ENCODE measurements around the gene SGPP2.
A peak's percentile ranks its signal among the peaks of the same experiment; 100 is the strongest.

SGPP2 gene

DNA sequence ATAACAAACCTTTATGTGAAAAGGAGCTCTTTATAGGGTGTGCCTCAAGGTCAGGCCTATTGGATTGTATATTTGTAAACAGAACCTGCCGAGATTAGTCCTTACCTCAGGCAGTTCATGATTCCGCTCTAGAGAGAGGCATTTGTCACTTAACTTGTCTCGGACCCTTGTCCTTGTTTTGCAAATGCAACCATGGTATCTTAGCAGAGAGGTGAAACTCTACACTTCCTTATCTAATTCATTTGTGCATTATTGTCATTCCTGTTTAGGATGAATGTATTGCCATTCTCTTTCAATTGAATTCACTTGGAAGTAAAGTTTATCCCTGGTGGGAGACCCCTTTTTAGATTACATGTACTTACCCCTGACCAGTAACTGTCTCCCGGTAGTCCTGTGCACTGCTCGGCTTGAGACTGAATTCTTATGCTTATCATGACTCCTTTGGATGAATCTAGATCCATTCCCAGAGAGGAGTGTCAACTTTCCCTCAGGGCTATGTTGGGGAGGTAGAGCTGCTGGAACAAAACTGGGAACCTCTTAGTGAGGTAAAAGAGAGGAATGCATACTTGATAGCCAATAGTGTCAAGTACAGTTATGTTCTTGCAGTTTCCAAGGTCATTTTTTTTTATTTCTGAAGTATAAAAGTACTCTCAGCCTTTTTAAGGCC lies 46.6 kb downstream of the SGPP2 start:
- no peak for DNase-seq (ENCODE audit: low spot score)

DNA sequence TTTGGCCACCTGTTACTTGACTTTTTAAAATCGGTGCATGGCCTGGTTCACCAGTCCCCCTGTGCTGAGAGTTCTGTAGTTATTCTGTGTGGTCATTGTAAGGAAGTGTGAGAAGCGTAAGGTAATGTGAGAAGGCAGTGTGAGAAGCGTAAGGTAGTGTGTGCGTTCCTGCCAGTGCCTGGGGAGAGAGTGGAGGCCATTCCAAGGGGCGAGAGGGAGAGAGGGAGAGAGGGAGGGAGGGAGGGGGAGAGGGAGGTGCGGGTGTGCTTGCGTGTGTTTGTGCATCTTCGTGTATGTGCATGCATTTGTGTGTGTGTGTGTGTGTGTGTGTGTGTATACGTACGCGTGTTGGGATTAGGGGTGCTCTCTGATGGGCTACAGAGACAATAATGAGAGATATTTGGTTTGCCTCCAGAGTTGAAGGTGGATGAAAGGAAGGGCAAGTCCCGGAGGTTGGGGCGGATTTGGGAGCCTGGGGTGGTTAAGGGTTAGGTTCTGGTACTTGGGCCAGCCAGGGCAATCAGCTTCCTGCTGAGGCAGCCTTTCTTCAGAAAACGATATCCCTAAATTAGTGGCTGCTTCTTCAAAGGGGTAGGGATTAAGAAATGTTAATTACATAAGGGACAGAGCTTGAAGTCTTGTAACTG lies 53.7 kb downstream of the SGPP2 start:
- no peak for DNase-seq (ENCODE audit: low spot score)

DNA sequence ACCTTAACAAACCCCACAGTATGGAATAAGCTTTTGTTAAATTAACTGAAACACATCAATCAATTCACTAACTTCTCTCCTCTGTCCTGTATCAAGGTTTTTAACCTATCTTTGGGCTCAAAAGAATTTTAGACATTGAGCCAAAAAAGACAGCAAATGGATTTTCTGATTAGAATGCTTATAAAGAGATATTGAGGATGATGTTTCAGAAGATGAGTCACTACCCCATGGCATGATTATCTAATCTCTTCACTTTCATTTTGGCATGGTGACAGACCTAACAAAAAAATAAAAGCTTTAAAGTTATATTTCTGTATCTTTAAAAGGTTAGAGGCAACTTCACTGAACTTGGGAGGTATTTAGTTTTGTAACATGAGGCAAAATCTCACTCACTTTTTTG lies 55.5 kb downstream of the SGPP2 start:
- no peak for DNase-seq (ENCODE audit: low spot score)

DNA sequence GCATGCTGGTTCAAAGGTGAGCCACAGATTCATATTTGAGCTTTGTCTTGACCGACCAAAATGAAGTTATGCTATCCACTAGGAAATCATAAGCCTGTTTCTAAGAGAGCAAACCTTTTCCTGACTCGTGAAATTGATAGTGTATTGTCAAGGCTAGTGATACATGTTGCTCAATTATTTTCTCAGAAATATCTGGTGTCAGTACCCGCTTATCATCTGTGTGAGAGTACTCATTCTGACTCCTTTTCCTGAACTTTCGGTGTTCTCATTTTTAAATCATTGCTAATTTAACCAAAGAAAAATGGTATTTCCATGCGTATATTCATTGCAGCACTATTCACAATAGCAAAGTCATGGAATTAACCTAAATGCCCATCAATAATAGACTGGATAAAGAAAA lies 56.2 kb downstream of the SGPP2 start:
- no peak for DNase-seq (ENCODE audit: low spot score)

DNA sequence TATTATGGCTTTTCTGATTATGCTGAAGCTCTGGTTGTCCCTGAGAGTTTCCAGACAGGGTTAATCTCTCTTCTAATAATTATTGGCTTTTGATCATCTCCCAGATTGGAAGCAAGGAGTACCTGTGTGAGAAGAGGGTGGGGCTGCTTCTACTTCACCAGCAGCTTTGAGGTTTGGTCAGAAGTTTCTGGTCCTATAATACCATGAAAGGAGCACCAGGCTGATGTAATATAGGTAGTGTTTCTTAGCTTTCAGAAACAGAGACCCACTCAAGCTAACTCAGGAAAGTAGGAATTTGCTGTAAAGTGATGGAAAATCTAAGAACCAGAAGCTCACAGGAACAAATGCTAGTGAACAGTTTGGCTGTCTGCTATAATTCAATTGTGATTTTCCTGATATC lies 57.6 kb downstream of the SGPP2 start:
- DNase-seq (ENCODE audit: low spot score) = no peak

DNA sequence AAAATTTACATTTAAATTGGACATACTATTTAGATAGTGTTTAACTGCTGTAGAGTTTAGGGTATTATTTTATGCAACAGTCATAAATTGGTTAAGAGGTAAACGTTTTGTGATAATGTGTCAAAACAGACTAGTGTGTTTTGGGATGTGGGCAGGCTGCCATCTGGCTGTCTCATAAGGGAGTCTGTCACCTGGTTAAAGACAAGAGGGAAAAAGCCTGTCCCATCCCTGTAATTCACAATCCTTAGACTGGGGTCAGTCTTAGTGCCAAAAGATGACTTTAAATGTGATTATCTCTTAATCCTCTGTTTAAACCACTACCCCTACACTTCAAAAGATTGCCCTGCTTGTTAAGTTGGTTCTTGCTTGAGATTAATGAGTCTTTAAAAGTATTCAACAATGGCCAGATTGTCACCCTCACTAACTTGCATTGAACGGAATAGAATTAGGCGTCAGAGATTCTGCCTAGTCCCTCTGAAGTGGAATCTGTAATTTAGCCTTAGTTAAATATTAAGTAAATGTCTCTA lies 59.2 kb downstream of the SGPP2 start:
- peak; percentile 19 for DNase-seq (ENCODE audit: low spot score)

DNA sequence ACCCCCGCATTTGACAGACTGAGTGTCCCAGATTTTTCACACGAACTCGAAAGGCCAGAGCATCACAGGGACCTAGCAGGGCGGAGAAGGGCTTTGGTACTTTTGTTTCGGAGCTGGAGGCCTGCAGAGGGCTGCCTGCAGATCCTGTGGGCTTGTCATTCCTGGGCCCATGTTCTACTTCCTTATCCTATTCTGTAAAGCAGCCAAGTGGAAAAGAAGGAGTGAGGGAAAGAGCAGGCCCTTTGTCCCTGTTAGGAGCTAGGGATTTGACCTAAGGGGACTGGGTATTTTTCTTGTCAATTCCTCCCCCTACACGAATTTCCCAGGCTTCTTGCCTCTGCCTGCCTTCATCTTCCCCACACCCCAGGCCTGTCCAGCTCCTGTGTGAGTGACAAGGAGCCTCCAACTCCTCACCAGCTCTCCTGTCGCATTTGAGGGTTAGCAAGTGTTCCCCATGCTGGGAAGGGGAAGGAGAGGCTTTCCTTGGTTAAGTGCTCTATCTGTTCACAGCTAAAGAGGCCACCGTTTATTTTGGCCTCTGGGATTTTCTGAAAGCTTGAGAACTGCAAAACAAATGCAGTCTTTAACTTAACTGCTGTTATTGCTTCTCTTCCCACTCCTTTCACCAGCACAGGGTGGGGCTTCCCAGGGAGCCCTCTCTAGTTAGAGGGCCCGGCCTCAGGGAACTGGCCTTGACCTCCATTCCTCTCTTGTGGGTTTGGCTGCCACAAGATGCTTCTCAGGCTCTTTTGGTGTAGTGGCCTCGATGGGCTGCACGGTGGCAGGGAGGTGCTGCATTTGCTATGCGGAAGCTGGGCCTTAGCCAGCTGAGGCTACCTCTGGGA lies 61.2 kb downstream of the SGPP2 start:
- no peak for DNase-seq (ENCODE audit: low spot score)

DNA sequence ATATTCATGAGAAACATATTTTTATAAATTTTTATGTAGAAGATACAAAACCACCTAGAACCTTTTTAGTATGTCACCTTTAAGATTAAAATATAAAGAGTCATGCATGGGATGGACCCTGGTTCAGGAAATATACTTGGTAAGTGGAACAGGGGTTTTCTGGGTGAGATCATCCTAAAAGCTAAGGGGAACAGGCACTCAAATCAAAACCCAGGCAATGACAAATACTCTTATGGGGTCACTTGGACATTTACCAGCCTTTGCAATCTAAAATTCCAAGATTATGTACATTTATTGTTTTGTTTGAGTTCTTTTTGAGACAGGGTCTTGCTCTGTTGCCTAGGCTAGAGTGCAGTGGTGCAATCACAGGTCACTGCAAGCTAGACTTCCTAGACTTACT lies 65.8 kb downstream of the SGPP2 start:
- DNase-seq (ENCODE audit: low spot score) = no peak

DNA sequence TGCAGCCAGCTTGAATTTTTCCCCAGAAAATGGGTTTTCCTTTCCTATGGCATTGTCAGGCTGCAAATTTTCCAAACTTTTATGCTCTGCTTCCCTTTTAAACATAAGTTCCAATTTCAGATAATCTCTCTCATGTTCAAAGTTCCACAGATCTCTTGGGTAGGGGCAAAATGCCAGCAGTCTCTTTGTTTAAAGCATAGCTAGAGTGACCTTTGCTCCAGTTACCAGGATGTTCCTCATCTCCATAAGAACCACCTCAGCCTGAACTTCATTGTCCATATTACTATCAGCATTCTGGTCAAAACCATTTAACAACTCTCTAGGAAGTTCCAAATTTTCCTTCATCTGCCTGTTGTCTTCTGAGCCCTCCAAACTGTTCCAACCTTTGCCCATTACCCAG lies 68.3 kb downstream of the SGPP2 start:
- DNase-seq (ENCODE audit: low spot score) = peak; percentile 38

DNA sequence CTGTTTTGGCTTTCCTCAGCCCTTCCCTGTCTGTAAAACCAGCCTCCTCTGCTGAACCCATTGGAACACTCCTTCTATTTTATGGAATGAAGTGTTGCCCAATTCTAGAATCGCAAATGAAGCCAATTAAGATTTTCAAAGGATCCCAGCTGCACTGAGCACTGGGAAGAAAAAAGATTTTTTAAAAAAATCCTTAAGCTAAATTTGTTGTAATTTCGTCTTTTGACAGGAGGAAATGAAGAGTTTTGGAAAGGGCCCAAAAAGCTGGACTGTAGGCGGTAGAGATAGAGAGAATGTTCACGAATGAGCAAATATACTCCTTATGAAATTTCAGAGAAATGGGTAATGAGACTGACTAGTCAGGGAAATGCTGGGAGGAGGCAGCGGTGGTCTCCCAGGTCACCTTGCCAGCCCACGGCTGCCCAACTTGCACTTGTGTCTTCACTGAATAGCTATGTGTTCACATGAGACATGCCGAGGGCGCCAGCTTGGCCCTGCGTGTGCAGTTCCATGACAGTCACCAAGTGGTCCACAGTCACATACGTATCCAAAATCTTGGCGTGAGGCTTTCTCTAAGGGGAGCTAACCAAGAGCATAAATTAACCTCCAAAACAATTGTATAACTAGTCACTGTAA lies 69.9 kb downstream of the SGPP2 start:
- no peak for DNase-seq (ENCODE audit: low spot score)

DNA sequence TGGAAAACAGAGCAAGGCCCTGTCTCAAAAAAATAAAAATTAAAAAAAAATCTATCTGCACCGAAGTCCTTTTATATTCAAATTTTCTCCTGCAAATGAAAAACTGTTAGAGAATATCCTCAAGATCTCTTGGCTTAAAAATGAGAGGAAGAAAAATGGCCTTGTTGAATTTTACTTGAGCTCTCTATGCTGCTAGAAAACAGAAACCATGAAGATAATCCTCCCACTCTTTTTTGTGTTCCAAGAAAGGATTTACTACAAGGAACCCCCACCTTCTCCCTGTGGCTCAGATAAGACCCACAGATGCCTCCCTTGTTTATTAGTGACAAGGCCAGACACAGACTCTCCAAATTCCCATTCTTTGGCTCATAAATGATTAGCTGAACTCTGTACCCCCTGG lies 71.0 kb downstream of the SGPP2 start:
- no peak for DNase-seq (ENCODE audit: low spot score)

DNA sequence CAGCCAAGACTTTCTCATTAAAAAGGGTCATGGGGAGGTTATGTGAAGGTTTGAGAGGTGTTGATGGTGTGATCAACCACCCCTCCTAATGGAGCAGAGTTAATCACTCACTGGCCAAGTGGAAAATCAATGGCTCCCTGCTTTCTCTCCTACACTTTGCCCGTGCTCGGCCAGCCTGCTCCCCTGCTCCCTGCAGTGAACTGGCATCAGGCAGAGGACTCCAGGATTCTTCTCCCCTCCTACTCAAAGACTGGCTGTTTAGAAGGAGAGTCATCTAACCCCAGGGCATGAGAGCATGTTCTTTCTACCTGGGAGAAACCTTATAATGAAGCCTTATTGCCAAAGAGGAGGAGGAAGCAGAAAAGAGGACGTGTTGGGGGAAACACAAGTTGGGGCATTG lies 74.9 kb downstream of the SGPP2 start:
- DNase-seq (ENCODE audit: low spot score) = no peak

DNA sequence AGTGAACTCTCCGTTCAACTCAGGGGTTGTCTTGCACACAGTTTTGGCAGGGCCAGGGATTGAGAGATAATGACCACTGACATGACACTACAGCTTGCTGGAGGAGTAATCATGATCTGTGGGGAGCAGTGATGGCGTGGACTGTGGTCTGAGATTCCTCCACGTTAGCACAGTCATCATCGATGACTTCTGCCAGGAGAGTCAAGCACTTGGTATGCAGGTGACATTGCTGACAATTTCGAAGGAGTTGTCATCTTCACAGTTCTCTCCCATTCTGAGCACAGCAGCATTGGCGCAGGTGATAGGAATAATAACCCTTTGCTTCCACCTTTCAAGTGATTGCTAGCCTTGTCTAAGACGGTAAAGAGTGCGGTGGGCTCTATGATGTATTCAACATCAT lies 79.8 kb downstream of the SGPP2 start:
- DNase-seq (ENCODE audit: low spot score) = no peak

DNA sequence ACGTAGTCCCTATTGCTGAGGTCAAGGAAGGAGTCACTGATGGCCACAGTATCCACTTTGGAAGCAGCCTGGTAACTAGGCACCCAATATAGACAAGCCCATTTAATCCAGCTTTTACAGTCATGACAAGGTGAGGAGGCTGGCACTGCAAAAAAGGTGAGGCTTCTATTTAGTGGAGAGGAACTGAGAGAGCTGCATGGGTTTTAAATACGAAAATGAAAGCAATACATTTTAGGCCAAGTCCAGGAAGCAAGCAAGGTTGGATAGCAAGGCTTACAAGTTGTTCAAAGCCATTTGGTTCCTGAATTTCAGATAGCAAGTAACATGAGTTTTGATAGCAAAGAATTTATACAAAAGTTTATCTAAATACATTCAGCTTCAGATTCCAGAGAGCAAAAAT lies 80.4 kb downstream of the SGPP2 start:
- no peak for DNase-seq (ENCODE audit: low spot score)

DNA sequence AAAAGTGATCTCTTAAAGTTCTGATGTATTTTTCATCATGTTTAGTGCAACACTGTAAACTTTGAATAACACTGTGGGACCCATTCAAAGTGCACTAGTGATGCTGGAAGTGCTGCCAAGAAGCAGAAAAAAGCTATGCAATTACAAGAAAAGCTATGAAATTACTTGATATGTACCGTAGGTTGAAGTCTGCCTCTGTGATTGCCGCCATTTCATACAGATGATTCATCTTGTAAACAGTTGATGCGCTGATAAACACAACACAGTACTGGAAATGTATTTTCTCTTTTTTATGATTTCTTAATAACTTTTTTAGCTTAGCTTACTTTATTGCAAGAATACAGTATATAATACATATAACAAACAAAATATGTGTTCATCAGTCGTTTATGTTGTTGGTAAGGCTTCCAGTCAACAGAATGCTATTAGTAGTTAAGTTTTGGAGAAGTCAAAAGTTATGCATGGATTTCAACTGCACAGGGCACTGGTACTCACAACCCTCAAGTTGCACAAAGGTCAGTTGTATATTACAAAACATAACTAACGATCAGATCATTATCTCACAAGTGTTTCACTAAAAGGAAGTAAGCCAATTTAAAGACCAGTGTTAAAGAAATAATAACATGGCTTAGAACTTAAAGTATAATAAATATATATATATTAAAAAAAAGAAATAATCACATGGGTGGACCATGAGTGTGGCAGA lies 82.0 kb downstream of the SGPP2 start:
- DNase-seq (ENCODE audit: low spot score) = no peak

DNA sequence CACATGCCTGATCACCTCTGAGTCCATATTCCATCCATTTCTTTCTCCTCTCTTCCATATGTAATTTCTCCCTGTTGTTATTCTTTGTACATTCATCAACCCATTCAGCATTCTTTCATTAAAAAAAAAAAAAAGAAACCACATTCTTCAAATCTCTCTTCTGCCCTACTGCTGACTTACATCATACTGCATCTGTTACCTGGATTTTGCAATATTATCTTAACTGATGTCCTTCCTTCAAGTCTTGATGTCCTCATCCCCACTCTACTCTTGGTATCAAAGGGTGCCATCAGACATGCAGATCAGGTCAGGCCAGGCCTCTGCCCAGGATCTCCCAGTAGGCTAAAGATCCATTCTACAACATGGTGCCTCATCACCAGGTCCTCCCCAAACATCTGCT lies 90.6 kb downstream of the SGPP2 start:
- no peak for DNase-seq (ENCODE audit: low spot score)

DNA sequence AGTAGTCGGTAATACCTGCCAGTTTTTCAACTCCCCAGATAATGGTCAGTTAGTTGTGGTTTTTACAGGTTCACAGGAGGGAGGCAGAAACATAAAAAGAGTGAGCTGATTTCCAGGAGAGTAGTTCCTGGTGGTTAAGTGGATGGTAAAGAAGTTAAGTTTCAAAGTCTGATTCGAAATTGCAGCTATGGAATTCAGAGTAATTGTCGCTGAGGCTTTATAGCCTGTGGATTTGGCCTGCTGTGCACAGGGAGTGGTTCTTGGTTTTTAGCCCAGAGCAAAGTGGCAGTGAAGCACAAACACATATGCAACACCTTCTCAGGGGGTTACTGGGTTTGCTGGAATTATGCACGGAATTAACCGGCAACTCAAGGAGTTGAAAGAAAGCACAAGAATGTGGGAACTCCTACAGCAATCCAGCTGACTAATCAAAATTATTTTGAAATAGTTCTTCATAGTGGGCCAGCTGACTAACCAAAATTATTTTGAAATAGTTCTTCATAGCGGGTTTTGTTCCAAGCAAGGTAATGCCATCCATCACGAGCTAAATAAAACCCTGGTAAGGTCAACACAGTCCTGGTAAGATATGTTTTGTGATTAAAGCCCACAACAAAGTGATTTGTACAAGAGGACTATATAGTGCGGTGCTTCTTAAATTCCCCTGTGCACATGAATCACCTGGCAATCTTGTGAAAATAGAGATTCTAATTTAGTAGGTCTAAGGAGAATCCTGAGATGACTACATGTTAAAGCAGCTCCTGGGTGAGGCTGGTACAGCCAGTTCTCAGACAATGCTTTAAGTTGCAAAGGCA lies 94.4 kb downstream of the SGPP2 start:
- DNase-seq (ENCODE audit: low spot score) = peak; percentile 76

DNA sequence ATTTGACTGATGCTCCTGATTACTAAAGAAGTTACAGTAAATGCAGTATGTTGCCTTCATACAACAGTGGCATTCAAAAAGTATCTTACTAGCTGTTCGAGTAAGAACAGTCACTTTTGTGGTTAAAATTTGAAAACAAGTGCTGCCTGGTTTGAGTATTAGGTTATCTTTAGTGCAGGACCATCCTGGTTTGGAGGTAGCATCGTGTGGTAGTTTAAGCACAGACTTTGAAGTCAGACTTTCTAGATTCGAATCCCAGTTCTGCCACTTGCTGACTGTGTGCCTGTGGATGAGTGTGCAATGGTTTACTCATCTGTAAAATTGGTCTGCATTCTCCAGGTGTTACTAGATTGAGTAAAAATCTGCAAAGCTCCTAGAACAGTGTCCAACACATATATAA lies 96.8 kb downstream of the SGPP2 start:
- DNase-seq (ENCODE audit: low spot score) = no peak

DNA sequence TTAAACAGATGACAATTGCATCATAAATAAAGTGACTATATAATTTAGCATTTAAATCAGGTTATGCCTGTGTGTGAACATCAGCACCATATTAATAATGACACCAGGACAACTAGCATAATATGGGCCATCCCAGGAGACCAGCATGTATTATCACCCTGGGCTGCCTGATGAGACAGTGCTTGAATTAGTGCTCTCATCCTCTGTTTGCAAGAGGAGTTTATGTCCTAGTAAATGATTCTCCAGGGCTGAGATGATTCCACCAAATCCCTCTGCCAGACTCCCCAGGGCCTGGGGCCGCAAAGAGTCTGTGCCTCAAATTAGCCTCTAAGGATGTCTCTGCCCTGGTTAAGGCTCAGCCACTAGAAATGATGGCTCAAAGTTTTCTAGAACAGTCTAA lies 97.7 kb downstream of the SGPP2 start:
- DNase-seq (ENCODE audit: low spot score) = no peak

DNA sequence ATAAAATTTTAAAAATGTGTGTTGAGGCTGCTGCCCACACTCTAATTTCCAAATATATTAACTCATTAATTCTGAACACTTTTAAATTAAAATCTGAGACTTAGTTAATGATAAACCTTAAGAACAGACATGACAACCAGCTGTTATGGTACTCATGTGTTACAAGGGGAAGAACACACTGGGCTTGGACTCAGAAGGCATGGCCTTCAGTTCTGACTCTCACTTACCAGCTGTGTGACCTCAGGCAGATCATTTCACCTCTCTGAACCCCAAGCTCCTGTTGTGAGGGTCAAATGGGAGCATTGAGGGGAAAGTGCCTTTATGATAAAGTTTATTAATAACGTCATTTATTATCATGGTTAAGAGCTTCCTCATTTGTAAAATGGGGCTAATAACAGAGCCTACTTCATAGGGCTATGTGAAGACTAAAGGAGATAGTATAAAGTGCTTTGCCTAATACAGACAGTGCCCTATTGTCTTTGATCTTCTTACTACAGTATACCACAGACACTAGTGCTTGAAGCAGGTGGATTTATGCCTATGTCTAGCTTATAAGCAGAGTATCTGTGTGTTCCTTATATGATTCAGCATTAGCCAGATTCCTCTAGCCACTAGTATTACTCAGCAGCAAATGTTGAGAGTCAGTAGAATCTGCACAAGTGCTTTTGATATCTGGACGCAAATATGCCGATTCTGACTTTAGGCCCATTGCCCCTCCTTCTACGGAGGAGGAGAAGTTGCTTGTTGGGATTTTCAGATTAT lies 99.6 kb downstream of the SGPP2 start:
- DNase-seq (ENCODE audit: low spot score) = no peak

Measured in LoVo (cell line).